ENCODE results near the gene SLC27A2.

DNA sequence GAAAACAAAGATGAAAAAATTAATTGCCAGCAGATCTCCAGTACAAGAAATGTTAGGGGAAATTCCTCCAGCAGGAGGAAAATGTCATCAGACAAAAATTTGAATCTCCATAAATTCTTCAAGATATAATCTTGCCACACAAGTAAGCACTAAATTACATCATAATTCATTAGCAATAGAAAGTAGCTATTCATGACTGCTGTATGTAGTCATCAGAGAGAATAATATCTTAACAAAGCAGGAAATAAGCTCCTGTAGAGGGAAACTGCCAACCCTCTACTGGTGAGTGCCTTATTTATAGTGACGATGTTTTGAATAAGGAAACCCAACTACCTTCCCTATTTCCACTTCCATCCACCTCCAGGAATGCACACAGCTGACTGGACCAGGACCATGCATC, 15.8 kb upstream of the SLC27A2 start:
- TF ChIP-seq, protein P1, sequence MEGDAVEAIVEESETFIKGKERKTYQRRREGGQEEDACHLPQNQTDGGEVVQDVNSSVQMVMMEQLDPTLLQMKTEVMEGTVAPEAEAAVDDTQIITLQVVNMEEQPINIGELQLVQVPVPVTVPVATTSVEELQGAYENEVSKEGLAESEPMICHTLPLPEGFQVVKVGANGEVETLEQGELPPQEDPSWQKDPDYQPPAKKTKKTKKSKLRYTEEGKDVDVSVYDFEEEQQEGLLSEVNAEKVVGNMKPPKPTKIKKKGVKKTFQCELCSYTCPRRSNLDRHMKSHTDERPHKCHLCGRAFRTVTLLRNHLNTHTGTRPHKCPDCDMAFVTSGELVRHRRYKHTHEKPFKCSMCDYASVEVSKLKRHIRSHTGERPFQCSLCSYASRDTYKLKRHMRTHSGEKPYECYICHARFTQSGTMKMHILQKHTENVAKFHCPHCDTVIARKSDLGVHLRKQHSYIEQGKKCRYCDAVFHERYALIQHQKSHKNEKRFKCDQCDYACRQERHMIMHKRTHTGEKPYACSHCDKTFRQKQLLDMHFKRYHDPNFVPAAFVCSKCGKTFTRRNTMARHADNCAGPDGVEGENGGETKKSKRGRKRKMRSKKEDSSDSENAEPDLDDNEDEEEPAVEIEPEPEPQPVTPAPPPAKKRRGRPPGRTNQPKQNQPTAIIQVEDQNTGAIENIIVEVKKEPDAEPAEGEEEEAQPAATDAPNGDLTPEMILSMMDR (conservative IDR thresholded peaks at IDR 0.05 in 1 of 2, IDR thresholded peaks at IDR 0.05 in 1 of 2; ENCODE audit: extremely low read depth in 1 of 2, insufficient read depth in 1 of 2, low read depth in 1 of 2, low read length in 2 of 2), result peak in 1 of 2 donors; percentile 11
- no peak for TF ChIP-seq EZH2 (IDR thresholded peaks at IDR 0.05; ENCODE audit: borderline replicate concordance, low read length)
